Breast epithelium (tissue), 3 donors: ENCODE data around the gene IFT88.

Experiments
- CTCF ChIP-seq, 3 donors: fragments of 450-650 bp; IDR thresholded peaks; one replicate each; pipeline ENCODE4 v1.5.1; 2016 to 2017; ENCODE audit warnings: antibody characterized with exemption in 3 of 3, mild to moderate bottlenecking in 3 of 3, moderate library complexity in 3 of 3
- POLR2A ChIP-seq: fragments of 450-650 bp; IDR thresholded peaks from one replicate; pipeline ENCODE4 v1.6.1; 2016; ENCODE audit warnings: antibody characterized with exemption, mild to moderate bottlenecking, moderate library complexity

GRCh38 chr13:20704459-20705069, 137.6 kb downstream of the IFT88 start:
- no peak for TF ChIP-seq CTCF (IDR thresholded peaks at IDR 0.05)
- no peak for TF ChIP-seq POLR2A
